ENCODE results near the gene WDR72.
A peak's percentile ranks its signal among the peaks of the same experiment; 100 is the strongest.
"Not testable (repeated sequence)": the region's sequence is repeated elsewhere in the genome, so short reads cannot be mapped to it uniquely, and the experiment has no call there.

The WDR72 gene

DNA sequence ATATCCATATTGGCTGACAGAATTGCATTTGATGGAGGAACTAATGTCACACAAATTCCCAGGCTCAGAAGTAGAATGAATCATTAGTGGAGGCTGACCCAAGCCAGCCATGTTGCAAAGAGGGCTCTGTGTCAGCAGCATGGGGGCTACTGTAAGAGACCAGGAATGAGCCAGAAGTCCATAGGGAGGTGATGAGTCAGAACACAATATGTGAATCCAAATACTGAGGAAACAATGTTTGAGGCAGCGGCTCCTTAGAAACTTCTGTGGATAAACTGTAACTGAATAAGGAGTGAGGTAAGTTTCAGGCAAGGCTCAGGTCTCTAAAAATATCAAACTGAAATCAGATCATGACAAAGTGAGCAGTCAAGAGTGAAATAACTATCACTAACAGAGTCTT is 170.7 kb downstream of the WDR72 start:
- DNase-seq = peak; percentile 86

- no peak for DNase-seq
These were observed 172.7 kb downstream of the WDR72 start for GRCh38 chr15:53586799-53587198.

- no peak for DNase-seq
These were observed 177.9 kb downstream of the WDR72 start for GRCh38 chr15:53581513-53581912.

DNA sequence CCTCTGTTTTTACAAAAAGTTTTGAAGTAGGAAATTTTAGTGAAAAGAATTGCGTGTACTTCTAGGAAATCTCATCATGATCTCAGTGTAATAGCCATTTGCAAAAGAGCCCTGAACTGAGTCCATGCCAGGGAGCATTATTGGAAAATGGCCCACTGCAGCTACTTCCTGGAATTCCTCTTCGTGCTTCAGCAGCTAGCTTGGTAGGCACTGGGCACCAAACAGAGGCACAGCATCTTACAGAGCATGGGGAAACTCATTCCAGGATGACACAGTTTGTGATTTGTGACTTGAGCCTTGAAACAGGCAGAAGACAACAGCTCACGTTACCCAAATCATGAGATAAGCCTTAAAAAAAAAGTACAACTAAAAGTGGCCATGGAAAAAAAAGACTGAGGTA is 179.1 kb downstream of the WDR72 start:
- no peak for DNase-seq

GRCh38 chr15:53576841-53577240 is 182.6 kb downstream of the WDR72 start:
- DNase-seq = no peak

DNA sequence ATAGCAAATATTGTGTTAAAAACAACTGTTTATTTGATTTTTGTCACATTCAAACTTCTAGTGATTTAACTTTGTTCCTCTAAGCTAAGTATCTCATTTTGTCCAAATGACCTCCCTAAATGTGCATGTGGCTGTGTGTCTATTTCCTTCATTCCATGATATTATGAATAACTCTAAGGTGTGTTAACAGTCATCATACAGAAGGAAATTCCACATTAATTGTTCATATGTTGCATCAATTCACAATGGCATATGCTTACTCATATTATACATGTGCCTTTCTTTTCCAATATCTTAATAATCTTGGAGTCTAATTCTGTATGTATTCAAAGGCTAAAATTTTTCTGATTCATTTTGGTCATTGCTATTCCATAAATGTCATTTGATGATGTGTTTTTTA is 186.4 kb downstream of the WDR72 start:
- DNase-seq = no peak

DNA sequence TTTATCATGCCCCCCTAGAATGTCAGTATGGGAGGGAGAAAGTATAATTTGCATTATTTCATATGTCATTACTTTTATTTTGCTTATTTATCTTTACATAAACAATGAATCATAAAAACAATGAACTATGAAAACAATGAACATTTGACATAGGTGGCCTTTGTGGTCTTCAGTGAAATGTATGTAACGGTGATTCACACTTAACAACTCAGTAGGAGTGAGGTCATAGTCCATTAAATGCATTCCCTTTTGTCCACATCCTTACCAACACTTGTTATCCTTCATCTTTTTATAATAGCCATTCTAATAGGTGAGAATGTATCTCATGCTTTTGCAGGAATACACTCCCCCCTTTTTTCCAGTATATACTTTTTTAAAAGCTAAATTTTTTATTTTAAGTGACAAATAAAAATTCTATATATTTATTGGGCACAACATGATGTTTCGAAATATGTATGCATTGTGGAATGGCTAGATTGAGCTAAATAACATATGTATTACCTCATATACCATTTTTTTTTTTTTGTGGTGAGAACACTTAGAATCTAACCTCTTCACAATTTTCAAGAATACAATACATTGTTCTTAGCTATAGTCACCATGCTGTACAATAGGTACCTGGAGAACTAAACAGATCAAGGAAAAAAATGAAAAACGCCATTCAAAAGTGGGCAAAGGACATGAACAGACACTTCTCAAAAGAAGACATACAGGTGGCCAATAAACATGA is 189.5 kb downstream of the WDR72 start:
- DNase-seq = no peak

GRCh38 chr15:53566912-53567311 is 192.6 kb downstream of the WDR72 start:
- no peak for DNase-seq

DNA sequence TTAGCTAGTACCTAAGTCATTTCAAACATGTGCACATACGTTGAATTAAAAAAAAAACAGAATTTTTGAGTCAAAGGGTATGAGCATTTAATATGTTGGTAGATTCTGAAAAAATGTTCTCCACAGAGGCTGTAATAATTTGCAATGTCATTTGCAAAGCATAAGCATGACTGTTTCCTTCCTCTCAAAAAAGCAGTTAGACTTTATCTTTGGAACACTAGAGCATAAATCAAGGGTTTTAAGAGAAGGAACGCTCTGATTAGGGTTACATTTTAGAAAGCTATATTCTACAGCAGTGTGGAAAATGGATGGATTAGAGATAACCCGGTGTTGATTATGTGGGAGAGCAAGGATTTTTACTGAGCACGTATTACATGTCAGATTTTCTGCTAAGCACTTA is 193.7 kb downstream of the WDR72 start:
- DNase-seq = no peak

DNA sequence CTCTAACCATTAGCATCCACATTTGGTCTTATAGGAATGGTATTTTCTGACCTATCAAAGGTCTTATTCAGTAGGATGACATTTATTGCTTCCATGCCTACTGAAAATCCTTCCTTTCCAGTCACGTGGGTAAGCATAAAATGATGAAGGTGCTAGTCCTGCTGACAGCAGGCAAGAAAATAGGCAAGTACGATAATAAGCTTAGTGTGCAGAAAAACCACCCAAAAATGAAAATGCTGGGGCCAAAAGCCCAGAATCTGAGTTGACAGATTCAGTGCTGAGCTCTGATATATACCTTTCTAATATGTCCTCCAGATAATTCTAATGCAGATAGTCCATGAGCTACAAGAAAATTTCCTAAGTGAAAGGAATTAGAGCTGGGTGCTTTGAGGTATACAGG is 194.8 kb downstream of the WDR72 start:
- no peak for DNase-seq

DNA sequence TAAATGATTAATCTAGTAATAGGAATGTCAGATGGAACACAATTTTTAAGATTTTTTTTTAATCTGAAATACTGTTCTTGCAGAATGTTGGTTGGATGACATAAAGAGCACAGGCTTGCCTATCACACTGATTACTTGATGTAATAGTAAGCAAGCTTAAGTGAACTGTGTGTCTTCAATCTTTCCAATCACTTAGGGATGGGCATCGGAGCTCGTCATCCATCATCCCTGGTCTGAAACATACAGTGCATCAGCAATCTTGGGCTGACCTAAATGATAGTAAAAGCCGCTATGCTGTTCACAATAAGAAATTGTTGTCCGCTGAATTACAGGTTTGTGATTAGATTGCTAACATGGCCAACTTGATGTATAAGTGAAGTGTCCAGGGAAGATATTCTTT is 195.8 kb downstream of the WDR72 start:
- no peak for DNase-seq

DNA sequence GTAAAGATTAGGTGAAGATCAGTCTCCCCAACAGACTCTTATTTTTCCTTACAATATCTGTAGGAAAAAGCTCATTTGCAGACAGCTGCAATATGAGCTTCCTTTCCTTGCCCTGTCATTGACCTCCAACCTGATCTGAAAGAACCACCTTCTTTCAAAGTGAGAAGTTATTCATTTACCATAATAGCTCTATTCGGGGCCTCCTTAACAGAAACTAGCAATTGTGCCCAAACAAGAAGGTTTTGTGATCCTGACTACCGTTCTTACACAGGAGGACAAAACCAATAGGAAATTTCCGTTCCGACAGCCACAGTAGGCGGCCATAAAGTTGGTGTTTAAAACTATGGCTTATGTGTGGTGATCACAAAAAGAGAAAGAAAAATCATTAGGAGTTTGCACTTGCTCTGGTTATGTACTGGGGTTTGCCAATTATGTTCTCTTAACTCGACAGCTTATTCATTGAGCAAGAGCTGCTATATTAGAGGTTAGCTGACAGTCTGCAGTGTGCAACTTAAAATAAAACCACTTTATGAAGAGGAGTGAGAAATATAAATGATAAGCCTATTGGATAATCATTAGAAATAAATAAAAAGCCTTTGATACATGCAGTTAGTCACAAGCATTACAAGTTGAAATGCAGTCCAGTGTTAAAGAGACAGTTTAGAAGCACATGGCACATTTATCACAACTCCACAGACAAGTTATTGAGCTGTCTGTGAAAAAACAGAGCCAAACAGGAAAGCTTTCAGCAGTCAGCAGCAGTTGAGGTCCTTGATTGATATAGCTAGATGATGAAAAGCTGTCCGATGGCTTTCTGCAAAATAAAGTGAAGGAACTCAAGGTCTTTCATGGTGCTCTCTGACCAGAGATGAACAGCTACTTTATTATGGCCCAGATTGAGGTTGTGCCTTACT is 199.8 kb downstream of the WDR72 start:
- no peak for DNase-seq

DNA sequence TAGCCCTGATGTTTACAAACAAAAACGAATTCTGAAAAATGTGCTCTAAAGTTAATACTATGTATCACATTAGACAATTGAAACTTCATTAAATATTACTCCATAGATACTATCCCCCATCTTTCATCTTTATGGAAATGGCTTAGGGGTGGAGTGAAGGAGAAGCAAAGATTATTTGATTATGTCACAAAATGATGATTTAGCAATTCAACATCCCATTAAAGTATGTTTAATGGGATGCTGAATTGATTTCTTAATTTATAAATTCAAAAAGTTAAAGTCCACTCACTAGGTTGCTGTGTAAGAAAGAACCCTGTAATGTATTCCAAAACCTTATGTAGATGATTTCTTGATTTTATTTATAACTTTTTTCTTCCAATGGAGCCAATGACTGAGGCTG is 201.1 kb downstream of the WDR72 start:
- DNase-seq = no peak

GRCh38 chr15:53555226-53555625 is 204.2 kb downstream of the WDR72 start:
- no peak for DNase-seq

- no peak for DNase-seq
These were observed 209.7 kb downstream of the WDR72 start for GRCh38 chr15:53549697-53550305.

- no peak for DNase-seq
These were observed 211.2 kb downstream of the WDR72 start for GRCh38 chr15:53548236-53548635.

GRCh38 chr15:53540626-53541300 is 218.7 kb downstream of the WDR72 start:
- not testable (repeated sequence) for DNase-seq

DNA sequence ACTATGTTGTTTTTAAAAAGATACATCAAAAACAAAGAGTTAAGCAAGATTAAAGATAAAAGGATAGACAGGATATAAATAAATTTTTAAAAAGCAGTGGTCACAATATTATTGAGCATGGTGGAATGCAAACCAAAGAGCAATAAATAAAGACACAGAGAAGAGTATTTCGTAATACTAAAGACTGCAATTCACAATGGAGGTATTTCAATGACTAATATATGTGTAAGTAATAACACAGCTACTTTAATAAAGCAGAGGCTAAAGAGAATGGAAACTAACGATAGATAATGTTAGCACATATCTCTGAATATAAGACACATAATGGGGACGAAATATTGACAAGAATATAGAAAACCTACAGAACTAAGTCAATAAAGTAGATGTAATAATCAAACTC is 219.6 kb downstream of the WDR72 start:
- DNase-seq = peak; percentile 28

DNA sequence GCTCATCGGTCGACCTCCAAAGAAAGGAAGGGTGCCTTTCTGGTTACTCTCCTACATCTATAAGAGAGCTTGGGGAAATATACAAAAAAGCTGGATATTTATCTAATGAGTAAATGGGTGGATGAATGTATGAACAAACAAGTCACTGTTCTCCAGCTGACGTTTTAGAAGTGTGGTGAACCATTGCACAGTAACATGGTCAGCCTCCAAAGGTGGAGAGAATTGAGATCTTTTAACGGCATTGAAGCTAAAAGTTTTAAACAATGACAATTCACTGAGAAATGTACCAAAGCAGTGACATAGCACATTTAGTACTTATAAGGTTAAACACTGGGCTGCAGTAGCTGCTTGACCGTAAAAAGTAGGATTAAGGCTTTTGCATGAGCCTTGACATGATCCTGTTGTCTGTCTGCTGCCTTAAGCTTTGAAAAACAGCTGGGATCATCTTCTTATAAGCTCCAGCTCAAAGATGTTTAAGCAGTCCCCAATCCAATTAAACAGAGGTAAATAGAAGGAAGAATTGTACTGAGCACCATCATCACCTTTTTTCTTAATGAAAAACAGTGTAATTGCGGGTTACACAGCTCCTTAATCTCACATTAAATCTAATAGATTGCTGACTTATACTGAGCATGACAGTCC is 222.9 kb downstream of the WDR72 start:
- DNase-seq = no peak

- no peak for DNase-seq
These were observed 223.6 kb downstream of the WDR72 start for GRCh38 chr15:53535886-53536285.

GRCh38 chr15:53534105-53534839 is 225.2 kb downstream of the WDR72 start:
- DNase-seq = no peak

DNA sequence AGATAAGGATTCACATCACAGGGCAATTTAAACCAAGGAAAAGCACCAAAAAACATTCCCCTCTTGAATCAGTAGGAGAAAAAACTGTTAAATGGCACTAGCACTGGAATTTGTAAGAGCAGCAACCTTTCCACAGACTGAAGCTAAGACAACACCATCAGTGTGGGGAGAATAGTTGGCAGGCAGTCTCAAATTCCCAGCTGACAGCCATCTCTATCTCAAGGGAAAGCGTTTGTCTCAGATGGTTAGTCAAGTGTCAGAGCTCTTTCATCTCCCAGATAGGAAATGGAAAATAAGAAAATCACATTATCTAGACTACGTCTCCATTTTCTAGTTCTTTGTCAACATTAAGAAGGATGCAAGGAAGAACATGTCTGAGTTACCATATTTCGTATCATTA is 228.7 kb downstream of the WDR72 start:
- DNase-seq = peak; percentile 87

All from kidney glomerular epithelial cell (primary cell).